DMS114 treated with DMSO at 0.1 percent for 48 hours (cell line): ENCODE results near the gene FLVCR1.
"Not testable (repeated sequence)": the region's sequence is repeated elsewhere in the genome, so short reads cannot be mapped to it uniquely, and the experiment has no call there.

Experiments
- DNase-seq: peaks from one replicate; lab custom pipeline; 2025; ENCODE audit not compliant: unreplicated experiment; lab: John Stamatoyannopoulos, UW

Gene FLVCR1

GRCh38 chr1:212860713-212861581 is 2.9 kb downstream of the FLVCR1 start:
- DNase-seq: no peak

- no peak for DNase-seq
These were observed 4.1 kb downstream of the FLVCR1 start for GRCh38 chr1:212862111-212862690.

GRCh38 chr1:212863345-212863744 is 5.3 kb downstream of the FLVCR1 start:
- DNase-seq: not testable (repeated sequence)

- DNase-seq: no peak
These were observed 6.1 kb downstream of the FLVCR1 start for GRCh38 chr1:212864201-212864600.

- no peak for DNase-seq
These were observed 9.1 kb downstream of the FLVCR1 start for GRCh38 chr1:212867192-212867591.

- DNase-seq: no peak
These were observed 13.9 kb downstream of the FLVCR1 start for GRCh38 chr1:212871976-212872375.

- no peak for DNase-seq
These were observed 15.4 kb downstream of the FLVCR1 start for GRCh38 chr1:212873518-212873917.

- no peak for DNase-seq
These were observed 20.3 kb downstream of the FLVCR1 start for GRCh38 chr1:212878418-212878817.

GRCh38 chr1:212879947-212880690 is 22.0 kb downstream of the FLVCR1 start:
- no peak for DNase-seq

- no peak for DNase-seq
These were observed 26.5 kb downstream of the FLVCR1 start for GRCh38 chr1:212884592-212884991.

- no peak for DNase-seq
These were observed 34.0 kb downstream of the FLVCR1 start for GRCh38 chr1:212892108-212892507.

GRCh38 chr1:212899845-212900244 is 41.8 kb downstream of the FLVCR1 start:
- no peak for DNase-seq

- DNase-seq: no peak
These were observed 43.2 kb downstream of the FLVCR1 start for GRCh38 chr1:212901290-212901689.

- no peak for DNase-seq
These were observed 44.0 kb downstream of the FLVCR1 start for GRCh38 chr1:212902054-212902453.

GRCh38 chr1:212903664-212904063 is 45.6 kb downstream of the FLVCR1 start:
- DNase-seq: no peak

GRCh38 chr1:212908071-212908470 is 50.0 kb downstream of the FLVCR1 start:
- DNase-seq: not testable (repeated sequence)

- no peak for DNase-seq
These were observed 50.9 kb downstream of the FLVCR1 start for GRCh38 chr1:212908971-212909370.

GRCh38 chr1:212909652-212910063 is 51.6 kb downstream of the FLVCR1 start:
- no peak for DNase-seq

GRCh38 chr1:212910213-212910612 is 52.1 kb downstream of the FLVCR1 start:
- DNase-seq: not testable (repeated sequence)

GRCh38 chr1:212913638-212914037 is 55.6 kb downstream of the FLVCR1 start:
- DNase-seq: not testable (repeated sequence)

- DNase-seq: not testable (repeated sequence)
These were observed 56.0 kb downstream of the FLVCR1 start for GRCh38 chr1:212914110-212914509.

- DNase-seq: no peak
These were observed 56.7 kb downstream of the FLVCR1 start for GRCh38 chr1:212914789-212915188.
